ENCODE measurements around the gene OPCML. TPM values are rescaled to one million over a fixed set of nuclear protein-coding genes. Genes with fewer than 3 reads are reported as not detected.

OPCML gene
- total RNA-seq, 4 donors from 2014 or later, result 0.06 to 0.83 (median 0.24) TPM

- Histone ChIP-seq H3K9me3 (no peaks in the 10 kb centered on the region), H3K4me3 (no peak overlapping the region), H3K4me1 (no peaks in the 10 kb centered on the region), H3K27me3 (no peaks in the 10 kb centered on the region), H3K36me3 (no peaks in the 10 kb centered on the region), H3K27ac (replicated peaks in 1 of 4) (no peak overlapping the region)
- intact Hi-C loops (cut with DNase I), result no loop called here
- 86% methylated on average over 18 of the region's 18 CpGs for WGBS
- TF ChIP-seq POLR2A (IDR thresholded peaks at IDR 0.05; ENCODE audit: low read depth) (no peak), POLR2AphosphoS5 (IDR thresholded peaks at IDR 0.05) (no peak), EP300 (IDR thresholded peaks at IDR 0.05) (no peak), CTCF (IDR thresholded peaks at IDR 0.05) (no peak)
- DNase-seq (ENCODE audit: extremely low spot score), result no peak
Observed at GRCh38 chr11:132839236-132839945, 692.9 kb downstream of the OPCML start.

GRCh38 chr11:132838627-132839026 is 693.7 kb downstream of the OPCML start:
- no peaks in the 10 kb centered on the region for H3K36me3 ChIP-seq
- 86% methylated on average over 7 of the region's 7 CpGs for WGBS

GRCh38 chr11:132831272-132831671 is 701.0 kb downstream of the OPCML start:
- Histone ChIP-seq H3K4me1 (no peaks in the 10 kb centered on the region), H3K27me3 (peaks cover 0 to 8% (median 0%) of the 10 kb centered on the region in 4 donors), H3K27ac (replicated peaks in 1 of 4) (no peak overlapping the region), H3K9me3 (no peaks in the 10 kb centered on the region), H3K4me3 (no peak overlapping the region), H3K36me3 (no peaks in the 10 kb centered on the region)
- TF ChIP-seq EP300 (IDR thresholded peaks at IDR 0.05), result no peak
- TF ChIP-seq CTCF (IDR thresholded peaks at IDR 0.05), result no peak
- no peak for TF ChIP-seq POLR2AphosphoS5 (IDR thresholded peaks at IDR 0.05)
- no peak for TF ChIP-seq POLR2A (IDR thresholded peaks at IDR 0.05; ENCODE audit: low read depth)
- DNase-seq (ENCODE audit: extremely low spot score), result no peak
- 87% methylated on average over 2 of the region's 2 CpGs for WGBS
- intact Hi-C loops (cut with DNase I), result no loop called here

More at GRCh38 chr11:132838627-132839026, 693.7 kb downstream of the OPCML start:
- intact Hi-C loops (cut with DNase I), result no loop called here
- TF ChIP-seq CTCF (IDR thresholded peaks at IDR 0.05), result no peak
- no peak overlapping the region for H3K27ac ChIP-seq (replicated peaks in 1 of 4)
- H3K4me3 ChIP-seq, result no peak overlapping the region
- no peaks in the 10 kb centered on the region for H3K4me1 ChIP-seq
- no peak for DNase-seq (ENCODE audit: extremely low spot score)
- H3K27me3 ChIP-seq, result no peaks in the 10 kb centered on the region
- no peaks in the 10 kb centered on the region for H3K9me3 ChIP-seq

GRCh38 chr11:132824642-132825041 is 707.7 kb downstream of the OPCML start:
- H3K36me3 ChIP-seq, result no peaks in the 10 kb centered on the region

GRCh38 chr11:132822276-132822675 is 710.0 kb downstream of the OPCML start:
- no peak for TF ChIP-seq POLR2AphosphoS5 (IDR thresholded peaks at IDR 0.05)
- no peak for TF ChIP-seq CTCF (IDR thresholded peaks at IDR 0.05)
- TF ChIP-seq POLR2A (IDR thresholded peaks at IDR 0.05; ENCODE audit: low read depth), result no peak
- TF ChIP-seq EP300 (IDR thresholded peaks at IDR 0.05), result no peak
- Histone ChIP-seq H3K9me3 (no peaks in the 10 kb centered on the region), H3K4me3 (no peak overlapping the region), H3K27me3 (peaks cover 0 to 4% (median 0%) of the 10 kb centered on the region in 4 donors), H3K36me3 (no peaks in the 10 kb centered on the region), H3K27ac (replicated peaks in 1 of 4) (no peak overlapping the region), H3K4me1 (no peaks in the 10 kb centered on the region)
- WGBS, result 87% methylated on average over 5 of the region's 5 CpGs
- peak; percentile 37 for DNase-seq (ENCODE audit: extremely low spot score)
- intact Hi-C loops (cut with DNase I), result no loop called here

More at GRCh38 chr11:132824642-132825041, 707.7 kb downstream of the OPCML start:
- H3K4me3 ChIP-seq, result no peak overlapping the region
- peaks cover 0 to 8% (median 0%) of the 10 kb centered on the region in 4 donors for H3K27me3 ChIP-seq
- WGBS, result 81% methylated on average over 1 of the region's 1 CpG
- no peaks in the 10 kb centered on the region for H3K9me3 ChIP-seq
- H3K27ac ChIP-seq (replicated peaks in 1 of 4), result no peak overlapping the region
- no peaks in the 10 kb centered on the region for H3K4me1 ChIP-seq
- TF ChIP-seq POLR2A (IDR thresholded peaks at IDR 0.05; ENCODE audit: low read depth) (no peak), POLR2AphosphoS5 (IDR thresholded peaks at IDR 0.05) (no peak)
- intact Hi-C loops (cut with DNase I), result no loop called here
- DNase-seq (ENCODE audit: extremely low spot score), result peak; percentile 64

Measured in esophagus muscularis mucosa (tissue), 4 donors.